ENCODE measurements around the gene APOM. TPM values are rescaled to one million over a fixed set of nuclear protein-coding genes. Genes with fewer than 3 reads are reported as not detected.

Gene APOM
- total RNA-seq: 1 to 10 TPM in 4 of 5 experiments, under 1 TPM in 1; 0.78 to 4.3 (median 2.8) TPM
- 1 to 10 TPM; 3.8 to 5.0 TPM for polyA plus RNA-seq
- 1.9 reads per million, percentile 8 among the genes with 10 or more reads in this experiment for total RNA-seq

GRCh38 chr6:31655349-31656237 is at the start of gene APOM:
Gene APOM, plus strand, starts transcription at chr6:31655894. Its CDS starts 73 bp downstream, at chr6:31655967.
- ChIA-PET POLR2A (interaction anchor here (0.5 to 8.3 kb wide), 5 partner anchors 8 to 80 kb away, joined by 3 to 193 read pairs (median 3); partner anchors contain the start of genes C6orf47, CSNK2B, GPANK1 and LTB), CTCF (interaction anchor here (0.7 to 3.3 kb wide), 2 partner anchors 8 to 1020 kb away, joined by 3 to 19 read pairs; partner anchors contain the start of gene GPANK1)
- H3K27me3 Mint-ChIP-seq: no peaks in the 10 kb centered on the region
- Histone ChIP-seq H3K27ac (ENCODE audit: low read depth, low read length) (no peak within 1 kb of the TSS), H3K36me3 (ENCODE audit: control insufficient read depth in 2 of 3, insufficient read depth in 3 of 3, low read length in 3 of 3) (peaks cover 0 to 40% (median 6%) of the 10 kb centered on the region in 3 experiments), H3K4me3 (ENCODE audit: low read length) (no peak within 1 kb of the TSS), H3K9me3 (ENCODE audit: control insufficient read depth in 2 of 3, low read length in 3 of 3) (no peaks in the 10 kb centered on the region), H3K4me1 (ENCODE audit: control insufficient read depth in 2 of 2, insufficient read depth in 2 of 2, low read length in 2 of 2) (peaks cover 39 to 47% of the 10 kb centered on the region in 2 donors), H3K27me3 (ENCODE audit: control insufficient read depth in 2 of 2, insufficient read depth in 2 of 2, low read length in 2 of 2) (no peaks in the 10 kb centered on the region)
- H3K4me1 Mint-ChIP-seq: peaks cover 48 to 77% (median 74%) of the 10 kb centered on the region in 7 donors
- intact Hi-C loops (cut with micrococcal nuclease): no loop called here
- H3K36me3 Mint-ChIP-seq: peaks cover 5 to 34% (median 9%) of the 10 kb centered on the region in 5 donors
- H3K9me3 Mint-ChIP-seq: peaks cover 0 to 11% (median 0%) of the 10 kb centered on the region in 11 donors
- H3K27ac Mint-ChIP-seq: peak within 1 kb of the TSS in 8 of 9 donors; percentile 4 to 91 (median 57)
- no peak for ATAC-seq
- no peak for DNase-seq
- H3K4me3 Mint-ChIP-seq: peak within 1 kb of the TSS in 5 of 10 donors; percentile 16 to 65 (median 28)

- peaks cover 0 to 3% (median 0%) of the 10 kb centered on the region in 5 donors for H3K27me3 Mint-ChIP-seq
- H3K27ac Mint-ChIP-seq: no peak overlapping the region
- no peak for ATAC-seq
- Histone ChIP-seq H3K4me3 (ENCODE audit: low read length) (no peak overlapping the region), H3K36me3 (ENCODE audit: control insufficient read depth in 2 of 3, insufficient read depth in 3 of 3, low read length in 3 of 3) (no peaks in the 10 kb centered on the region), H3K27me3 (ENCODE audit: control insufficient read depth in 2 of 2, insufficient read depth in 2 of 2, low read length in 2 of 2) (no peaks in the 10 kb centered on the region), H3K4me1 (ENCODE audit: control insufficient read depth in 2 of 2, insufficient read depth in 2 of 2, low read length in 2 of 2) (no peaks in the 10 kb centered on the region), H3K9me3 (ENCODE audit: control insufficient read depth in 2 of 3, low read length in 3 of 3) (no peaks in the 10 kb centered on the region), H3K27ac (ENCODE audit: low read depth, low read length) (no peak overlapping the region)
- intact Hi-C loops (cut with micrococcal nuclease): no loop called here
- no peaks in the 10 kb centered on the region for H3K36me3 Mint-ChIP-seq
- no peak for DNase-seq
- no peak overlapping the region for H3K4me3 Mint-ChIP-seq
- peaks cover 0 to 4% (median 0%) of the 10 kb centered on the region in 7 donors for H3K4me1 Mint-ChIP-seq
- ChIA-PET POLR2A (interaction anchor here (0.6 to 66.4 kb wide), 3 partner anchors 43 to 543 kb away, joined by 3 to 3078 read pairs (median 3); partner anchors contain the start of genes ATP6V1G2, DDX39B, LST1 and LTA), CTCF (interaction anchor here (1.1 to 1.2 kb wide), 2 partner anchors 9 to 114 kb away, joined by 3 to 5 read pairs; no protein-coding TSS in a partner anchor)
- no peaks in the 10 kb centered on the region for H3K9me3 Mint-ChIP-seq
Observed at GRCh38 chr6:31607317-31607716, 48.4 kb upstream of the APOM start.

GRCh38 chr6:31609519-31610406 is 45.9 kb upstream of the APOM start:
- Histone ChIP-seq H3K27ac (ENCODE audit: low read depth, low read length) (no peak overlapping the region), H3K9me3 (ENCODE audit: control insufficient read depth in 2 of 3, low read length in 3 of 3) (no peaks in the 10 kb centered on the region), H3K4me1 (ENCODE audit: control insufficient read depth in 2 of 2, insufficient read depth in 2 of 2, low read length in 2 of 2) (peaks cover 0 to under 1% of the 10 kb centered on the region in 2 donors), H3K27me3 (ENCODE audit: control insufficient read depth in 2 of 2, insufficient read depth in 2 of 2, low read length in 2 of 2) (no peaks in the 10 kb centered on the region), H3K4me3 (ENCODE audit: low read length) (no peak overlapping the region), H3K36me3 (ENCODE audit: control insufficient read depth in 2 of 3, insufficient read depth in 3 of 3, low read length in 3 of 3) (no peaks in the 10 kb centered on the region)
- Mint-ChIP-seq H3K4me3 (no peak overlapping the region), H3K27me3 (peaks cover 0 to 3% (median 0%) of the 10 kb centered on the region in 5 donors), H3K27ac (peak overlapping the region in 2 of 9 donors; percentile 41 to 45), H3K36me3 (no peaks in the 10 kb centered on the region), H3K9me3 (no peaks in the 10 kb centered on the region), H3K4me1 (peaks cover 4 to 14% (median 8%) of the 10 kb centered on the region in 7 donors)
- CTCF ChIA-PET: interaction anchor here (0.7 to 2.4 kb wide), 3 partner anchors 11 to 742 kb away, joined by 3 to 15 read pairs (median 4); no protein-coding TSS in a partner anchor
- DNase-seq: no peak
- POLR2A ChIA-PET: interaction anchor here (0.6 to 66.4 kb wide), 5 partner anchors 20 to 229 kb away, joined by 3 to 3078 read pairs (median 3); partner anchors contain the start of genes ATP6V1G2, BAG6, DDX39B and LST1
- intact Hi-C loops (cut with micrococcal nuclease): no loop called here
- ATAC-seq: no peak

- peaks cover 0 to 3% (median 0%) of the 10 kb centered on the region in 5 donors for H3K27me3 Mint-ChIP-seq
- ChIA-PET CTCF (interaction anchor here (2.4 kb wide), 1 partner anchor 12 kb away, joined by 15 read pairs; no protein-coding TSS in a partner anchor), POLR2A (interaction anchor here (0.6 to 66.4 kb wide), 3 partner anchors 12 to 208 kb away, joined by 3 to 3078 read pairs (median 4); partner anchors contain the start of genes ATP6V1G2, DDX39B, LST1 and LTA)
- H3K9me3 Mint-ChIP-seq: peaks cover 0 to under 1% (median 0%) of the 10 kb centered on the region in 11 donors
- peaks cover 0 to 13% of the 10 kb centered on the region in 2 donors for H3K4me1 ChIP-seq (ENCODE audit: control insufficient read depth in 2 of 2, insufficient read depth in 2 of 2, low read length in 2 of 2)
- no peak for ATAC-seq
- no peaks in the 10 kb centered on the region for H3K27me3 ChIP-seq (ENCODE audit: control insufficient read depth in 2 of 2, insufficient read depth in 2 of 2, low read length in 2 of 2)
- H3K9me3 ChIP-seq (ENCODE audit: control insufficient read depth in 2 of 3, low read length in 3 of 3): no peaks in the 10 kb centered on the region
- H3K36me3 Mint-ChIP-seq: no peaks in the 10 kb centered on the region
- H3K27ac ChIP-seq (ENCODE audit: low read depth, low read length): no peak overlapping the region
- H3K4me3 Mint-ChIP-seq: no peak overlapping the region
- peak overlapping the region in 1 of 9 donors; percentile 14 for H3K27ac Mint-ChIP-seq
- H3K4me1 Mint-ChIP-seq: peaks cover 13 to 26% (median 20%) of the 10 kb centered on the region in 7 donors
- no peak for DNase-seq
- H3K4me3 ChIP-seq (ENCODE audit: low read length): no peak overlapping the region
- intact Hi-C loops (cut with micrococcal nuclease): no loop called here
- no peaks in the 10 kb centered on the region for H3K36me3 ChIP-seq (ENCODE audit: control insufficient read depth in 2 of 3, insufficient read depth in 3 of 3, low read length in 3 of 3)
Observed at GRCh38 chr6:31610968-31611367, 44.7 kb upstream of the APOM start.

- peaks cover 0 to 23% of the 10 kb centered on the region in 2 donors for H3K4me1 ChIP-seq (ENCODE audit: control insufficient read depth in 2 of 2, insufficient read depth in 2 of 2, low read length in 2 of 2)
- CTCF ChIA-PET: interaction anchor here (0.8 kb wide), 1 partner anchor 16 kb away, joined by 3 read pairs; no protein-coding TSS in a partner anchor
- no peaks in the 10 kb centered on the region for H3K9me3 ChIP-seq (ENCODE audit: control insufficient read depth in 2 of 3, low read length in 3 of 3)
- intact Hi-C loops (cut with micrococcal nuclease): no loop called here
- DNase-seq (no peak), ATAC-seq (peak; percentile 49)
- H3K36me3 Mint-ChIP-seq: peaks cover 0 to 9% (median 0%) of the 10 kb centered on the region in 5 donors
- peaks cover 0 to 1% (median 0%) of the 10 kb centered on the region in 11 donors for H3K9me3 Mint-ChIP-seq
- no peak overlapping the region for H3K4me3 ChIP-seq (ENCODE audit: low read length)
- H3K27ac ChIP-seq (ENCODE audit: low read depth, low read length): no peak overlapping the region
- H3K27ac Mint-ChIP-seq: peak overlapping the region in 4 of 9 donors; percentile 48 to 93 (median 90)
- H3K4me1 Mint-ChIP-seq: peaks cover 23 to 43% (median 36%) of the 10 kb centered on the region in 7 donors
- no peaks in the 10 kb centered on the region for H3K36me3 ChIP-seq (ENCODE audit: control insufficient read depth in 2 of 3, insufficient read depth in 3 of 3, low read length in 3 of 3)
- H3K27me3 ChIP-seq (ENCODE audit: control insufficient read depth in 2 of 2, insufficient read depth in 2 of 2, low read length in 2 of 2): no peaks in the 10 kb centered on the region
- peak overlapping the region in 1 of 10 donors; percentile 6 for H3K4me3 Mint-ChIP-seq
- POLR2A ChIA-PET: interaction anchor here (0.9 to 66.4 kb wide), 2 partner anchors 35 to 50 kb away, joined by 3 to 3078 read pairs; partner anchors contain the start of genes ATP6V1G2, DDX39B, LST1 and LTA
- H3K27me3 Mint-ChIP-seq: peaks cover 0 to 3% (median 0%) of the 10 kb centered on the region in 5 donors
Observed at GRCh38 chr6:31614075-31614619, 41.5 kb upstream of the APOM start.

Measured in naive thymus-derived CD4-positive, alpha-beta T cell (primary cell).